CD4-positive, alpha-beta memory T cell (primary cell): ENCODE data around the gene SPN. TPM values are rescaled to one million over a fixed set of nuclear protein-coding genes. Genes with fewer than 3 reads are reported as not detected.
"Not testable (repeated sequence)": the region's sequence is repeated elsewhere in the genome, so short reads cannot be mapped to it uniquely, and the experiment has no call there.

Experiments
- CTCF ChIA-PET: fragments of 350-600 bp; sonication (Branson Sonifier 250); formaldehyde crosslinking; loops from one replicate; lab custom pipeline; 2021; ENCODE audit warnings: inconsistent platforms; ENCODE audit not compliant: partially characterized antibody; lab: Charles Lee
- POLR2A ChIA-PET: fragments of 350-600 bp; sonication (Branson Sonifier 250); formaldehyde crosslinking; loops from one replicate; lab custom pipeline; 2021; ENCODE audit not compliant: partially characterized antibody; lab: Charles Lee
- DNase-seq, 5 donors: peaks; one replicate each; pipeline versions ENCODE4 v3.0.0 to v3.0.0-alpha.2; 2020 to 2022; ENCODE audit warnings: mixed read lengths in 1 of 5
- H3K27ac ChIP-seq: one replicate; pipeline ENCODE4 v1.7.0; 2013; ENCODE audit warnings: low read depth, low read length
- H3K27me3 ChIP-seq: 2 replicates; pipeline ENCODE4 v1.7.0; 2013; ENCODE audit warnings: mild to moderate bottlenecking, low read length, moderate library complexity; ENCODE audit not compliant: insufficient read depth
- H3K36me3 ChIP-seq: 2 replicates; pipeline ENCODE4 v1.7.0; 2013; ENCODE audit warnings: mild to moderate bottlenecking, low read length, moderate library complexity; ENCODE audit not compliant: insufficient read depth
- H3K4me1 ChIP-seq: 2 replicates; pipeline ENCODE4 v1.7.0; 2013; ENCODE audit warnings: mild to moderate bottlenecking, low read length, moderate library complexity; ENCODE audit not compliant: insufficient read depth
- H3K4me3 ChIP-seq, 2 donors: one replicate each; pipeline ENCODE4 v1.7.0; 2013; ENCODE audit warnings: low read length in 2 of 2, mild to moderate bottlenecking in 1 of 2
- H3K9me3 ChIP-seq, 2 donors: one replicate each; pipeline ENCODE4 v1.7.0; 2013; ENCODE audit warnings: low read length in 2 of 2, control low read depth in 1 of 2; ENCODE audit not compliant: control insufficient read depth in 1 of 2
- H3K27ac Mint-ChIP-seq, 7 donors: one replicate each; pipeline ENCODE4 v1.8.0; 2020 to 2021; ENCODE audit warnings: mixed read lengths in 7 of 7, mild to moderate bottlenecking in 6 of 7, inconsistent platforms in 3 of 7, moderate library complexity in 3 of 7
- H3K27me3 Mint-ChIP-seq, 2 donors: one replicate each; pipeline ENCODE4 v1.8.0; 2020 to 2021; ENCODE audit warnings: mixed read lengths in 2 of 2
- H3K36me3 Mint-ChIP-seq, 2 donors: one replicate each; pipeline ENCODE4 v1.8.0; 2020 to 2021; ENCODE audit warnings: mixed read lengths in 2 of 2, inconsistent platforms in 1 of 2, mild to moderate bottlenecking in 1 of 2
- H3K4me1 Mint-ChIP-seq, 4 donors: one replicate each; pipeline ENCODE4 v1.8.0; 2020 to 2021; ENCODE audit warnings: mixed read lengths in 4 of 4, mild to moderate bottlenecking in 1 of 4
- H3K4me3 Mint-ChIP-seq, 8 donors: one replicate each; pipeline ENCODE4 v1.8.0; 2020 to 2021; ENCODE audit warnings: mixed read lengths in 8 of 8, mild to moderate bottlenecking in 7 of 8, moderate library complexity in 6 of 8, inconsistent platforms in 3 of 8
- H3K9me3 Mint-ChIP-seq, 8 donors: one replicate each; pipeline ENCODE4 v1.8.0; 2020 to 2021; ENCODE audit warnings: mixed read lengths in 8 of 8, mild to moderate bottlenecking in 5 of 8, inconsistent platforms in 3 of 8, moderate library complexity in 1 of 8
- intact Hi-C: fragments of 100-400 bp; cut with micrococcal nuclease; formaldehyde crosslinking; loops from one replicate; pipeline ENCODE4 v1.15.1; 2023
- polyA plus RNA-seq, 2 donors: library from polyadenylated mRNA; unstranded; fragments of 300-500 nt; fragmentation: Illumina TruSeq; gene quantifications; one replicate each; pipeline ENCODE4 v1.2.3, GENCODE V29; 2021
- total RNA-seq, 2 experiments: library from RNA; stranded (reverse); gene quantifications; one replicate each; pipeline ENCODE4 v1.2.3, GENCODE V29; 2021

SPN gene
- total and polyA plus RNA-seq, 4 experiments from 2014 or later, result 86.3 to 208 (median 171) TPM

GRCh38 chr16:29695675-29696074, 32.6 kb downstream of the SPN start:
- H3K27ac ChIP-seq, H3K4me3 Mint-ChIP-seq, H3K27me3 Mint-ChIP-seq, DNase-seq, H3K9me3 ChIP-seq, intact Hi-C loops, H3K36me3 Mint-ChIP-seq, H3K27me3 ChIP-seq, H3K4me1 ChIP-seq, H3K36me3 ChIP-seq, H3K4me3 ChIP-seq, H3K9me3 Mint-ChIP-seq: not testable (repeated sequence)
- H3K27ac Mint-ChIP-seq, result peak overlapping the region in 1 of 7 donors; percentile 32
- H3K4me1 Mint-ChIP-seq, result peaks cover 7 to 14% (median 10%) of the 10 kb centered on the region in 4 donors
- ChIA-PET POLR2A (interaction anchor here (1.6 kb wide), 1 partner anchor 168 kb away, joined by 3 read pairs; no protein-coding TSS in a partner anchor), CTCF (interaction anchor here (0.5 to 9.2 kb wide), 6 partner anchors 24 to 336 kb away, joined by 3 to 172 read pairs (median 4); no protein-coding TSS in a partner anchor)

GRCh38 chr16:29696881-29697331, 33.9 kb downstream of the SPN start:
- intact Hi-C loops, result no loop called here
- H3K4me1 Mint-ChIP-seq, result peaks cover 11 to 23% (median 17%) of the 10 kb centered on the region in 4 donors
- Histone ChIP-seq H3K4me1 (peaks cover 15% of the 10 kb centered on the region), H3K27me3 (no peaks in the 10 kb centered on the region), H3K4me3 (no peak overlapping the region), H3K36me3 (no peaks in the 10 kb centered on the region), H3K9me3 (no peaks in the 10 kb centered on the region), H3K27ac (no peak overlapping the region)
- ChIA-PET POLR2A (interaction anchor here (1.2 to 8.7 kb wide), 3 partner anchors 93 to 167 kb away, joined by 3 to 148 read pairs (median 4); partner anchors contain the start of genes MAZ and PRRT2), CTCF (interaction anchor here (0.8 to 9.2 kb wide), 5 partner anchors 23 to 335 kb away, joined by 3 to 172 read pairs (median 5); no protein-coding TSS in a partner anchor)
- H3K27ac Mint-ChIP-seq, result no peak overlapping the region
- H3K27me3 Mint-ChIP-seq, result no peaks in the 10 kb centered on the region
- H3K9me3 Mint-ChIP-seq, result peaks cover 0 to 2% (median 0%) of the 10 kb centered on the region in 8 donors
- H3K36me3 Mint-ChIP-seq, result no peaks in the 10 kb centered on the region
- no peak for DNase-seq
- no peak overlapping the region for H3K4me3 Mint-ChIP-seq

GRCh38 chr16:29697391-29697790, 34.3 kb downstream of the SPN start:
- Mint-ChIP-seq H3K27me3 (no peaks in the 10 kb centered on the region), H3K36me3 (no peaks in the 10 kb centered on the region), H3K27ac (no peak overlapping the region), H3K4me1 (peaks cover 16 to 27% (median 21%) of the 10 kb centered on the region in 4 donors), H3K9me3 (peaks cover 0 to 2% (median 0%) of the 10 kb centered on the region in 8 donors), H3K4me3 (no peak overlapping the region)
- peaks cover 19% of the 10 kb centered on the region for H3K4me1 ChIP-seq
- no peaks in the 10 kb centered on the region for H3K27me3 ChIP-seq
- H3K36me3 ChIP-seq, result no peaks in the 10 kb centered on the region
- no peaks in the 10 kb centered on the region for H3K9me3 ChIP-seq
- H3K27ac ChIP-seq, result no peak overlapping the region
- no peak for DNase-seq
- CTCF ChIA-PET, result interaction anchor here (0.8 to 9.2 kb wide), 5 partner anchors 22 to 151 kb away, joined by 3 to 172 read pairs (median 7); no protein-coding TSS in a partner anchor
- intact Hi-C loops, result no loop called here
- POLR2A ChIA-PET, result interaction anchor here (1.2 to 8.7 kb wide), 2 partner anchors 92 to 112 kb away, joined by 4 to 148 read pairs; partner anchors contain the start of genes MAZ and PRRT2
- H3K4me3 ChIP-seq, result no peak overlapping the region

GRCh38 chr16:29698042-29698441, 35.0 kb downstream of the SPN start:
- ChIA-PET POLR2A (interaction anchor here (1.5 to 8.7 kb wide), 5 partner anchors 41 to 308 kb away, joined by 3 to 148 read pairs (median 94); partner anchors contain the start of genes C16orf54, MAZ, PAGR1 and PRRT2), CTCF (interaction anchor here (3.3 to 9.2 kb wide), 6 partner anchors 12 to 150 kb away, joined by 29 to 172 read pairs (median 67); partner anchors contain the start of genes MVP and PAGR1)
- Histone ChIP-seq H3K27me3 (no peaks in the 10 kb centered on the region), H3K36me3 (no peaks in the 10 kb centered on the region), H3K4me3 (no peak overlapping the region), H3K27ac (no peak overlapping the region), H3K9me3 (no peaks in the 10 kb centered on the region), H3K4me1 (peaks cover 26% of the 10 kb centered on the region)
- Mint-ChIP-seq H3K4me1 (peaks cover 21 to 33% (median 28%) of the 10 kb centered on the region in 4 donors), H3K9me3 (peaks cover 0 to 2% (median 0%) of the 10 kb centered on the region in 8 donors), H3K36me3 (no peaks in the 10 kb centered on the region), H3K4me3 (no peak overlapping the region), H3K27me3 (no peaks in the 10 kb centered on the region), H3K27ac (no peak overlapping the region)
- DNase-seq, result no peak
- intact Hi-C loops, result no loop called here

DNA sequence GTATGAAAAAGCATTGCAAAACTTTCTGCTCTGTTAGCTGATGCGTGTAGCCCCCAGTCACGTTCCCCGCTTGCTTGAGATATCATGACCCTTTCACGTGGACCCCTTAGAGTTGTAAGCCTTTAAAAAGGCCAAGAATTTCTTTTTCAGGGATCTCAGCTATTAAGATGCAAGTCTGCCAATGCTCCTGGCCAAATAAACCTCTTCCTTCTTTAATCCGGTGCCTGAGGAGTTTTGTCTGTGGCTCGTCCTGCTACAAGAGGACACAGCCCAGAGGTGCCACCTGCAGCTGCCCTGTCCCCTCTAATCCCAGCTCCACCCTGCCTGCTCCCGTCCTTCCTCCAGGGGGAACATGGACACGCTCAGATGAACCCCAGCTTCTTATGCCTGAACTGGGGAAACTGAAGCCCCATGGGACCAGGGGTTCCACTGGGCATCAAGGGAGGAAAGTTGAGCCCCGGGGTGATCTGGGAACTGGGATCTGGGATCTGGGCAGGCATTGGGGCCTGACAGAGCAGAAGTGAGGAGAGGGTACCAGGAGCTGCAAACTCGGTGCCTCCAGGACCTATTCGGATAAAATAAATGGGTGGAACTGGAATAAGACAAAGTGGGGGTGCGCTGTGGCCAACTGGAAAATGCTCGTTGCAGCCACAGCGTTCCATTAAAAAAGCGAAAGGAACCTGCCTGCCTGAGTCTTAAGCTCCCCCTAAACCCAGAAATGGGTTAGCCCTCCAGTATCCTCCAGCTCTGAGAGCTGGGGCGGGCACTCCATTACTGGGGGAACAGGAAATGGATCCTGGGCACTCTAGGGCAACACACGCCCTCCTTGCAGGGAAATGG, 35.7 kb downstream of the SPN start:
- Mint-ChIP-seq H3K27ac (peak overlapping the region in 5 of 7 donors; percentile 22 to 69 (median 42)), H3K36me3 (no peaks in the 10 kb centered on the region), H3K4me3 (no peak overlapping the region), H3K4me1 (peaks cover 23 to 37% (median 30%) of the 10 kb centered on the region in 4 donors), H3K27me3 (no peaks in the 10 kb centered on the region), H3K9me3 (peaks cover 0 to 2% (median 0%) of the 10 kb centered on the region in 8 donors)
- no peaks in the 10 kb centered on the region for H3K27me3 ChIP-seq
- no peak overlapping the region for H3K27ac ChIP-seq
- ChIA-PET POLR2A (interaction anchor here (0.6 to 8.7 kb wide), 12 partner anchors 13 to 307 kb away, joined by 3 to 148 read pairs (median 42); partner anchors contain the start of genes C16orf54, KIF22, MAZ and MVP), CTCF (interaction anchor here (0.7 to 9.2 kb wide), 21 partner anchors 11 to 333 kb away, joined by 3 to 172 read pairs (median 16); partner anchors contain the start of genes KIF22, MVP, PAGR1 and TLCD3B)
- H3K4me1 ChIP-seq, result peaks cover 32% of the 10 kb centered on the region
- no peaks in the 10 kb centered on the region for H3K9me3 ChIP-seq
- no peak for DNase-seq
- H3K4me3 ChIP-seq, result no peak overlapping the region
- intact Hi-C loops, result no loop called here
- no peaks in the 10 kb centered on the region for H3K36me3 ChIP-seq

- Histone ChIP-seq H3K4me3 (no peak overlapping the region), H3K9me3 (no peaks in the 10 kb centered on the region), H3K36me3 (no peaks in the 10 kb centered on the region), H3K4me1 (peaks cover 34% of the 10 kb centered on the region), H3K27ac (no peak overlapping the region), H3K27me3 (no peaks in the 10 kb centered on the region)
- DNase-seq, result no peak
- no peak overlapping the region for H3K4me3 Mint-ChIP-seq
- H3K27ac Mint-ChIP-seq, result peak overlapping the region in 6 of 7 donors; percentile 8 to 69 (median 48)
- ChIA-PET POLR2A (interaction anchor here (0.6 to 8.7 kb wide), 30 partner anchors 12 to 366 kb away, joined by 3 to 148 read pairs (median 6); partner anchors contain the start of genes ALDOA, C16orf54, HIRIP3 and KIF22), CTCF (interaction anchor here (0.6 to 9.2 kb wide), 42 partner anchors 8 to 756 kb away, joined by 3 to 172 read pairs (median 7); partner anchors contain the start of genes CDIPT, KIF22, MVP and PAGR1)
- H3K36me3 Mint-ChIP-seq, result no peaks in the 10 kb centered on the region
- H3K4me1 Mint-ChIP-seq, result peaks cover 25 to 37% (median 30%) of the 10 kb centered on the region in 4 donors
- no peaks in the 10 kb centered on the region for H3K27me3 Mint-ChIP-seq
- H3K9me3 Mint-ChIP-seq, result peaks cover 0 to 2% (median 0%) of the 10 kb centered on the region in 8 donors
- intact Hi-C loops, result loop anchor here (1.0 to 2.0 kb wide), 7 partner anchors 22 to 322 kb away; partner anchors contain the start of genes INO80E, KIF22 and PAGR1
These were observed 36.5 kb downstream of the SPN start for GRCh38 chr16:29699324-29700219.
